ENCODE results near the gene SH3RF2. TPM values are rescaled to one million over a fixed set of nuclear protein-coding genes. Genes with fewer than 3 reads are reported as not detected.

Gene SH3RF2
- total and polyA plus RNA-seq, 2 of the 13 experiments (the other 11 are each of a cell fraction or from before 2014, with no cell fraction given) = 2.6 to 3.7 TPM

- no peak overlapping the region for H3K27ac ChIP-seq (ENCODE audit: extremely low read length, insufficient read depth, low read length)
- ATAC-seq (no peak), FAIRE-seq (no peak), DNase-seq (ENCODE audit: low spot score) (no peak)
- TF ChIP-seq ZNF549 (CRISPR knock-in tag; IDR thresholded peaks at IDR 0.05) = no peak
- TF ChIP-seq NKX3-1 (CRISPR knock-in tag; IDR thresholded peaks at IDR 0.05) = no peak
- no peak for TF ChIP-seq BORCS8-MEF2B (CRISPR knock-in tag; IDR thresholded peaks at IDR 0.05)
- TF ChIP-seq XBP1 (CRISPR knock-in tag; IDR thresholded peaks at IDR 0.05) = no peak
- no peak for TF ChIP-seq ZBTB7A (CRISPR knock-in tag; IDR thresholded peaks at IDR 0.05)
- TF ChIP-seq SUZ12 (IDR thresholded peaks at IDR 0.05; ENCODE audit: low read depth, low read length) = no peak
- no peak for TF ChIP-seq ZNF614 (CRISPR knock-in tag; IDR thresholded peaks at IDR 0.05; ENCODE audit: borderline replicate concordance)
- no peak for TF ChIP-seq ZNF678 (CRISPR knock-in tag; IDR thresholded peaks at IDR 0.05)
- TF ChIP-seq SP2 (CRISPR knock-in tag; IDR thresholded peaks at IDR 0.05) = no peak
- TF ChIP-seq ZNF331 (CRISPR knock-in tag; IDR thresholded peaks at IDR 0.05) = no peak
- no peak for TF ChIP-seq BHLHE40 (IDR thresholded peaks at IDR 0.05; ENCODE audit: low read length)
- TF ChIP-seq SIX1 (CRISPR knock-in tag; IDR thresholded peaks at IDR 0.05; ENCODE audit: borderline replicate concordance) = no peak
- no peak for TF ChIP-seq DNMT1 (CRISPR knock-in tag; IDR thresholded peaks at IDR 0.05)
- TF ChIP-seq RNF219 (CRISPR knock-in tag; IDR thresholded peaks at IDR 0.05) = no peak
- intact Hi-C loops (cut with micrococcal nuclease; ENCODE audit: unreplicated experiment) = no loop called here
- ChIA-PET CTCF (ENCODE audit: low intra/inter-chr PET ratio, low total read pairs) (no interaction called here), POLR2A (no interaction called here)
- no peaks in the 10 kb centered on the region for H4K20me1 ChIP-seq (ENCODE audit: insufficient read depth, low read length)
- no TSS peak for BruUV-seq (replicated peaks)
- no peaks in the 10 kb centered on the region for H3K36me3 ChIP-seq (replicated peaks in 1 of 2; ENCODE audit: control insufficient read depth in 1 of 2, insufficient read depth in 2 of 2, low read length in 2 of 2)
- peaks cover 3% of the 10 kb centered on the region; the same call in 1 of the 2 replicates for H3K4me1 ChIP-seq (ENCODE audit: insufficient read depth, low read length)
- no peak overlapping the region for H3K4me3 ChIP-seq (replicated peaks in 1 of 3; ENCODE audit: insufficient read depth in 1 of 3, low read depth in 2 of 3, low read length in 3 of 3)
- H3K4me2 ChIP-seq (ENCODE audit: low read depth, low read length) = no peak overlapping the region
- no peaks in the 10 kb centered on the region for H3K79me2 ChIP-seq (ENCODE audit: insufficient read depth, low read length)
- no peaks in the 10 kb centered on the region for H3K9me3 ChIP-seq (ENCODE audit: low read length)
- peaks cover 0 to 3% of the 10 kb centered on the region in 2 experiments; a peak in 3 of 5 replicates for H3K27me3 ChIP-seq (ENCODE audit: control insufficient read depth in 1 of 2, insufficient read depth in 2 of 2, low read length in 2 of 2)
- H3K9ac ChIP-seq (ENCODE audit: insufficient read depth, low read depth, low read length) = no peak overlapping the region
- in situ Hi-C loops (cut with HindIII; ENCODE audit: extremely low pct_ligation_motif_present, low pct_unique_long_range_greater_than_20kb) = no loop called here
- no peak overlapping the region for H2AFZ ChIP-seq (ENCODE audit: low read length)
- WGBS (ENCODE audit: low lambda C conversion rate) = 38% methylated on average over 1 of the region's 1 CpG
Observed at GRCh38 chr5:145906401-145906800, 30.0 kb upstream of the SH3RF2 start.
